GM21423 (cell line): ENCODE measurements around the gene DNAL1.
A peak's percentile ranks its signal among the peaks of the same experiment; 100 is the strongest.
"Not testable (repeated sequence)": the region's sequence is repeated elsewhere in the genome, so short reads cannot be mapped to it uniquely, and the experiment has no call there.

ENCODE experiments used
- ATAC-seq: cut with Tn5 transposase; IDR thresholded peaks from one replicate; pipeline ENCODE4 v1.9.1; 2021; ENCODE audit warnings: mild to moderate bottlenecking, moderate library complexity; ENCODE audit not compliant: unreplicated experiment

Gene DNAL1

GRCh38 chr14:73637830-73638229, 7.0 kb upstream of the DNAL1 start:
- no peak for ATAC-seq

- no peak for ATAC-seq
Observed at GRCh38 chr14:73640796-73641365, 3.9 kb upstream of the DNAL1 start.

GRCh38 chr14:73645248-73645610, 443 bp downstream of the DNAL1 start:
- no peak for ATAC-seq

GRCh38 chr14:73651005-73651404, 6.2 kb downstream of the DNAL1 start:
- no peak for ATAC-seq

- ATAC-seq = no peak
Observed at GRCh38 chr14:73655851-73656250, 11.1 kb downstream of the DNAL1 start.

- ATAC-seq = not testable (repeated sequence)
Observed at GRCh38 chr14:73659202-73659601, 14.4 kb downstream of the DNAL1 start.

GRCh38 chr14:73660511-73660910, 15.7 kb downstream of the DNAL1 start:
- ATAC-seq = no peak

- no peak for ATAC-seq
Observed at GRCh38 chr14:73661872-73662271, 17.1 kb downstream of the DNAL1 start.

- ATAC-seq = no peak
Observed at GRCh38 chr14:73662487-73662943, 17.7 kb downstream of the DNAL1 start.

- ATAC-seq = no peak
Observed at GRCh38 chr14:73663548-73664212, 18.9 kb downstream of the DNAL1 start.

GRCh38 chr14:73665130-73665529, 20.3 kb downstream of the DNAL1 start:
- ATAC-seq = no peak

- ATAC-seq = no peak
Observed at GRCh38 chr14:73666583-73666982, 21.8 kb downstream of the DNAL1 start.

GRCh38 chr14:73667854-73668253, 23.1 kb downstream of the DNAL1 start:
- ATAC-seq = no peak

GRCh38 chr14:73674986-73675385, 30.2 kb downstream of the DNAL1 start:
- ATAC-seq = no peak

GRCh38 chr14:73678698-73679097, 33.9 kb downstream of the DNAL1 start:
- no peak for ATAC-seq

- ATAC-seq = no peak
Observed at GRCh38 chr14:73680821-73681220, 36.0 kb downstream of the DNAL1 start.

GRCh38 chr14:73684627-73685026, 39.8 kb downstream of the DNAL1 start:
- no peak for ATAC-seq

GRCh38 chr14:73685328-73685727, 40.5 kb downstream of the DNAL1 start:
- no peak for ATAC-seq

- no peak for ATAC-seq
Observed at GRCh38 chr14:73686901-73687300, 42.1 kb downstream of the DNAL1 start.

GRCh38 chr14:73694083-73694482, 49.3 kb downstream of the DNAL1 start:
- ATAC-seq = no peak

GRCh38 chr14:73695082-73695481, 50.3 kb downstream of the DNAL1 start:
- ATAC-seq = no peak

- peak; percentile 34 for ATAC-seq
Observed at GRCh38 chr14:73695997-73696396, 51.2 kb downstream of the DNAL1 start.
